GM19372 (cell line): Measurements from ENCODE around the gene POGLUT3.

Experiments used
- ATAC-seq: cut with Tn5 transposase; IDR thresholded peaks from one replicate; pipeline ENCODE4 v1.9.1; 2021; ENCODE audit warnings: mild to moderate bottlenecking, low read depth, moderate library complexity; ENCODE audit not compliant: unreplicated experiment

The POGLUT3 gene

DNA sequence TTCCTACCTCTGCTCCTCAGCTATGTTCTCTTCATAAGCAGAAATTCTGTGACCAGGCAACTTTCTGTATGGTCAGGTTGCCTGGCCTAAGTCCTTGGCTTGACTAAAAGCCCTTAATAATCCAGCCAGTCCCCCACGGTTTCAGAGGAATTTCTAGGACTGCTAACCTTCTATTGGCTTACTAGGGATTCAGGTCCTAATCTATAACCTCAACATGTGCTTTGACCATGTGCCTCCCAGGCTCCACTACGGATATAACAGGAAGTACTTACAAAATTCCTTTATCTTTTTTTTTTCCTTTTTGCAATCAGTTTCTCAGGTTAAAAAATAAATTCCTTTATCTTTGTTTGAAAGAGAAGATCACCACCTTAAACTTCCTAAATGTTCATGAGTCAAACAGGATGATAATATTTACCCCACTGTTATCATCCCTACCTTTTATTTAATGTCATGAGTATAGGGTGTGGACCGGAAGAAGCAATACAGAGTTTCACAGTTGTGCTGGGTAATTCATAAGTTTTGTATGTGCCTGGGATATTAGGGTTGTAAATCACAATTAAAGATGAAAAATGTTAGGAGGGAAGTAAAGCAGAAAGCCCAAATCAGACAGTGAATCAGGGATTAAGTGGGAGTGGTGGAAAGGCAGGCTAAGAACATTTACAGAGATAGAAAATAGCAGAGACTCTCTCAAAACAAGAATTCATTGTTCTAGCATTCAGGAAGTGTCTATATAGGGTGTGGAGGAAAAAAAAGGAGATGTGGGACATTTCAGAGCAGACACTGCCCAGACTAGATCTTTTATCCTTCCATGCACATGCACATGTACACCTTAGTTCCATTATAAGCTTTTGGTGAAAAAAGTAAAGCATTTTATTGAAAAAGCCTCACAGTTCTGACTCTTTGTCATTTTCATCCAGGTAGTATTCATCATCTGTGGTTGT, 10.7 kb upstream of the POGLUT3 start:
- ATAC-seq: no peak

DNA sequence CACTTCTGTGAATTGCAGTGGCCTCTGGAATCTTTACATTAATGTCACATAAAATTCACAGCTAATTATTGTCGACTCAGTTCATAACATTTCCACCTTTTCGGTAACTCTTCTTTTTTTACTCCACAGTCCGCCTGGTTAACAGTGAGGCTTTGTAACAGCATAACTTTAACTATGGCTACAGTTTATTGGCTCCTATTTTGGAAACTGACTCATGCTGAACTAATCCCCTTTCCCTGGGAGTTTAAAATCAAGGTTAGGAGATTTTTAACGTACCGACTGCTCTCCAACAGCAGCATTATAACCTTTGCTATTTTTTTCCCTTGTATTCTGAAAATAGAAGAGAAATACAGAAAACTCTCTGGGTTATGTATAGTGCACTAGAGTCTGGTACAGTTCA, 3.2 kb upstream of the POGLUT3 start:
- no peak for ATAC-seq

DNA sequence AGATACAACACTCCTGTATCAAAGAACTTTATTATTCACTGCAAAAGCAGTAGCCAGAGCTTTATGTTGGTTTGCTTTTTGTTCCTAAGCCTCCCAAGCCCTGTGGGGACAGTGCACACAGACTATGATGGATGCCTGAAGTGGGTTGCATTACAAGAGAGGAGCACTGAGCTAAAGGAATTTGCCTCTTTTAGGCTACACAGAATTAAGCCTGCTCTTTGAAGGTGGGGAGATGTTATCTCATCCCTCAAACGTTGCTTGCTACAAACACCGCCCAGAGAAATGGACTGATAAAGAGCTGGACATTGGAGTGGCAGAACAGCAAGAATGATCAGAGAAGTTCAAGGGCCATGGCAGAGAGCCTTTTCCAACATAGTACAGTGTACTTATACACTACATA, 2.5 kb upstream of the POGLUT3 start:
- no peak for ATAC-seq

DNA sequence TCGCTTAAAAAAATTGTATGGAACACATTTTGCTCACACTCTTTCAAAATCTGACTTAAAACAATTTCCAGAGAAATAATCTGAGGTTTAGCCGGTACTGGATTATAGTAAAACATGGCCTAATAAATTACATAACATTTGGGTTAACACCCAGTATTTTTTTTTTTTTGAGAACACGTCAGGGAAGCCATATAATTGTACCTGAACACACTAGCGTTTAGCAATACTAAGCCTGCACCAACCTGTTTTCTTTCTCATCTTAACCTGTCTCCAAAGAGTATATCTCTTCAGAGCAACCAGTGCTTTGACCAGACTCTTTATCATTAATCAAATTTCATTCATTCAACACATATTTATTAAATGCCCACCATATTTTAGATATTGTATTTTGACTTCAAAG, 2.0 kb upstream of the POGLUT3 start:
- ATAC-seq: no peak

DNA sequence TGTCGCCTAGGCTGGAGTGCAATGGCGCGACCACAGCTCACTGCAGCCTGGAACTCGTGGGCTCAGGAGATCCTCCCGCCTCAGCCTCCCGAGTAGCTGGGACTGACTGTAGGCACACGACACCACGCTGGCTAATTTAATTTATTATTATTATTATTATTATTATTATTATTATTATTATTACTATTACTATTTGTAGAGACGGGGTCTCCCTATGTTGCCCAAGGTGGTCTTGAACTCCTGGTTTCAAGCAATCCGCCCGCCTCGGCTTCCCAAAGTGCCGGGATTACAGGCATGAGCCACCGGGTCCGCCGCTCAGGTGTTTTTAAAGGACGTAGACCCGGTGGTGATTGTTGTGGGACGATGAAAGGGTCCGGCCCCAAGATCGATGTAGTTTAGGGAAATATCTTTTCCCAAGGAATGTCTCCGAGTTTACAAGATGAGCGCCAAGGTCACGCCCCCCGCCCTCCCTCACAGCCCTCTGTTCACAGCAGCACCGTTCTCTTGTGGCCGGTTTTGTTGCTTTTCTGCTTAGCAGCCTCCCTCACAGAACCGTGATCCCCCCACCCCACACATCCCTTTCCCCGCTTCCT, 728 bp upstream of the POGLUT3 start:
- no peak for ATAC-seq

DNA sequence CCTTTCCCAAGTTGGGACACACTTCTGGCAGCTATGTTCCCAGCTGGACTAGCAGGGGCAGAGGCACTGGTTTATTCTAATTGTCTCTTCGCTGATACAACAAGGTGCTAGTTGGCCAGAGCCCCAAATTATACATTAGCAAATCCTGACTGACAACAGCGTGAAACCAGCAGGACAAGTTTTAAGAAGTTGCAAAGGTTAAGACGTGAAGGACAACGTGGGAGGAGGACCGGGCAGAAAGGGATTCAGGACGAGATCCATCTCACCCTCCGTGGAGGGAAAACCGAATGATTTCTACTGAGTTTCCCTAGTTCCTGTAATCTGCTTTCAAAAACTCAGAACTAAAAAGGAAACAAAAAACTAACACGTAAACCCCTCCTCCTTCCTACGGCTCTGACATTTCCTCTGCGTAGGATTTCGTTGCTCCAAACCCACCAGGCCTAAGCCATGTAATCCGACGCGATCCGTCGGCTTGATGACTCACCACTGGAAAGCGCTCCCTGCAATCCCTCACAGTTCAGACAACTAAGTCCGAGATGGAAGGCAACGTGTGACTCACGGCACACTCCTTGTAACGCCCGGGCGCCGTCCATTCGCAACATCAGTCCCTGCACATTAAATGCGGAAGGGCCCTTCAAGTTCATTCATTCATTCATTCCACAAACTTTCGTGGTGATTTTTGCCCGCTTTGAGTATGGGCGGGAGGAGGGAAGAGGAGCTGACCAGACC, 703 bp downstream of the POGLUT3 start:
- peak; percentile 40 for ATAC-seq

DNA sequence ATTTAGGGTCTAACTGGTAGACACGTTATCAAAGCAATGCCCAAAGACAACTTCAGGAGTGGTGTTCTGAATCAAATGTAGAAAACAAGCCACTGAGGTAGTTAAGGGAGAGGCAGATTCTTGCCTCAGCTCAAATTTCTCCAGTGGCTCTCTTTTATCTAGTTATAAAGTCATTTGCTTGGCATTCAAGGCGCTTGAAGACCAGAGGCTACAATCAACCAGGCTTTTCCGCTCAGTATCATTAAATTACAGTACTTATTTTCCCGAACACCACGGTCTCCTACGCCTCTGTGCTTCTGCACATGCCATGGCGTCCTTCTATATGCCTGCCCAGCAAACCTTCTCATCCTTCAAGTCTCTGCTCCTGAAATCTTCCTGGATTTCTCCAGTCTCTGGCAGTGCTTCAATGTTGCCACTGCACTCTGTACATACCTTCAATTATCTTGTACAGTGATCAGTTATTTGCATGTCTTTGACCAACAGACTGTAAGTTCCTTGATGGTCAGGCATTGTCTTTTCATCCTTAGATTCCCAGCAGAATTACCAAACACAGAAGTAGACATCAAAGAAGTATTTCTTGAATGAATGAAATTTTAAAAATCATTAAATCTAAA, 1.4 kb downstream of the POGLUT3 start:
- ATAC-seq: no peak

DNA sequence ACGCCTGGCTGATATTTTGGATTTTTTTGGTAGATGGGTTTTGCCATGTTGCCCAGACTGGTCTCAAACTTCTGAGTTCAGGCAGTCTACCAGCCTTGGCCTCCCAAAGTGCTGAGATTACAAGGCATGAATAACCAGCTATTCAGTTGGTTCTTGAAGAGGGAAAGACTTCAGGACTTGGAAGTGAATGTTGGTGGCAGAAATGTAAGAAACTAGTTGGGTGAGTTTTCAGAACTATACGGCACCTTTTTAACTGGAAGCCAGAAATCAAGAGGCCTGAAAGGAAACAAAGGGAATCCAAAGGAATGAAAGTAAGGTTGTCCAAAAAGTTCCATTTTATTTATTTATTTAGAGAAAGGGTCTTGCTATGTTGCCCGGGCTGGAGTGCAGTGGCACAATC, 2.9 kb downstream of the POGLUT3 start:
- no peak for ATAC-seq

DNA sequence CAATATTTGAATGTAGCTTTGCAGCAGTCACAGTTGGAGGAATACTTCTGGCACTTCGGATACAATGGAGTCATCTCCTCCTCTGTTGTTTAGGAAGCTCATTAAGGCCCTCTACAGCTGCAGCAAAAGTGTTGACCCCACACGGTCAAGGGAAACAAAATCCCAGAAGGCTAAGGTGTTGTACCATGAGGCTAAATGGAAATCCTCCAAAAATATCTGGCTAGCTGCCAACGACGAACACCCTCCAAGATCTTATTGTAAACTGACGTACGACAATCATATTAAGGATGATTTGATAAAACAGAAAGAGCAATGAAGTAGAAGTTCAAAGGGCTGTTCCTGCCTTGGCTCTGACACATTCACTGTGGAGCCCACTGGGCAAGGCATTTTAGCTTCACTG, 4.0 kb downstream of the POGLUT3 start:
- ATAC-seq: no peak

DNA sequence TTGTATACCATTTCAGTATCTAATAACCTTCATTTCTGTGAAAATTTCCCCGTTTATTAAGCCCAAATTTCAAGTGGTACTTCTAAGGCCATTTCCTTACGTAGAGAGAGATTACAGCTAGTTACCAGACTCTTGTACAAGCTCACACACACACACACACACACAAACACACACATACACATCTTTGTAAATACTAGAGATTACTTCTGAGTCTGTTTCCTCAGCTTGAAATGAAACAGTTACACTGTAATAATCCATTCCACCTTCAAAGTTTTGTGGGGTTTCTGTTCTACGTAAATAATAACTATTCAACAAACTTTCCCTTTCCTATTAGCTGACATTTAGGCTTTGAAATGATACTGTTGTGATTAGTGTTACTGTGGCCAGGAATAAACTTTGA, 6.2 kb downstream of the POGLUT3 start:
- ATAC-seq: no peak

DNA sequence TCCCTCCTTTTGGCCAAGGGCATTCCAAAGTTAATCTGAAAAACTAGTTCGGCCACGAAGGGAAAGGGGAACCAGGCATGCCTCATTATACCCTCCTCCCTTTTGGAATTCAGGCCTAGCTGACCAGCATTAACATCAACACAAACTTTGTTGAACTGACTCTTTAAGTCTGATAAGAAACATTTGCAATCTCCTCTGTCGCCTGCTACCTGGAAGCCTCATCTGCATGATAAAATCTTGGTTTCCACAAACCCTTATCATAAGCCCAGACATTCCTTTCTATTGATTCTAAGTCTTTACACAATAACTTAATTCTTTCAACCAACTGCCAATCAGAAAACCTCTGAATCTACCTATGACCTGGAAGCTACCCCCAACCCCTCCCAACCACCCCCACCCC, 11.4 kb downstream of the POGLUT3 start:
- ATAC-seq: no peak

DNA sequence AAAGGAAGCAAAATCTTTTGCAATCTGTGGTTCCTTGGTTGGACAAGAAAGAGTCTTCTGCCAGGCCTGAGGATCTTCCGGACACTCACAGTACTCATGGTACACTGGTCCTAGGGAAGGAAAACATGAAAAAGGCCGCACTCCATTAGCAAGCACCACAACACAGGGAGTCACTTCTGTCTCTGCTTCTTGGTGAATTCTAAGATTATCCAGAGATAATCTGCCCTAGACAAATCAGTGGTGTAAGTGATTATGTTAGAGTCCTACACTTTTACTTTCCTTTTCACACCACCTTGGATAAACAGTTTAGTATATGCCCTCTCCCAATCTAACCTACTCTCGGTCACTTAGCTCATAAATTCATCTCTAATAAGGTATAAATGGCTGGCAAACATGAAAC, 11.9 kb downstream of the POGLUT3 start:
- no peak for ATAC-seq

DNA sequence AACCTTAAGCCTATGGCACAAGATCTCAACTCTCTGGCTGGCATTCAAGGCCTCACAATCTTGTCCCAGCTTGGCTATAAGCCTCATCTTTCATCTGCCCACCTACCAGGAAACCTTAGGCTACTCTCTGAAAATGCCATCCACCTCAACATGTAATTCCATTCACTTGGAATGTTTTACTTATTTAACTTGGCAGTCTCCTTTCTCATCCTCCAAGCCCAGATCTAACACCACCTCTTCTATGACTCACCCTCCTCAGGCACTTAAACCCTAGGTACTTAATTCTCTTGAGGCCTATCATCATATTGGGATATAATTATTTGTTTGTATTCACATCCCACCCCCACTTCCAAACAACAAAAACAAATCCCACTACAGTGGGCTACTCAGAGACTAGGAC, 15.0 kb downstream of the POGLUT3 start:
- no peak for ATAC-seq

DNA sequence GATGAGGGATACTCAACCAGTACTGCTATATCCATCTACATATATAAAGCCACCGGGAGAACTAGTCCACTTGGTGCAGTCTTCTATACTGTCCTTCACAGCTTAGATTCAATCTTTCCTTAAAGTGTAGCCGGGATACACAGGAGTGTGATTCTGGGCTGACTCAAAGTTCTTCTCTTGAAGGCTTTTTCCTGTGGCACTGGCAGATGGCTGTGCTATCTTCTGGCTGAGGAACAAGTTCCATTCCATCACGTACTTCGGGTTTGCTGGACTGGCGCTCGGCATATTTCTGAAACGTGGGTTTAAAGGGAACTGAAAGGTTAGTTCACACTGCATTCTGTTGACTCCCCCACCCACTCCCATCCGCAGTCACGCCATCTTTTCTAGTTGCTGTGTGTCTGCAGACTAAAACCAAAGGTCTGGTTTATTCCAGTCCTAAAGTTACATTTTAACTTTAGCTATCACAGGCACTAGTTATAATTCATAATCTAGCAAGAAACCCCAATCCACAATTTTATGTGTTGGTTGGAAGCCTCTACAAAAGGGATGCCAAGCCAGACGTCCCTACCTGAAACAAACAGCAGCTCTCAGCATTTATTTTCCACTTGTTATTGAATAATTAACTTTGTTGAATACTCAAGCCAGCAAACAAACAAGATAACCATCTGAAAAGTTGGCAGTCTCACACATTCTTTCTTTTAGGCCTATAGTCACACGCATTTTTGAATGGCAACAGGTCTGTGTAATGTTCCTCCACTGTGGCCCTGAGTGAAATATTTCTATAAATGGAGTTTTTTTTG, 23.3 kb downstream of the POGLUT3 start:
- no peak for ATAC-seq

DNA sequence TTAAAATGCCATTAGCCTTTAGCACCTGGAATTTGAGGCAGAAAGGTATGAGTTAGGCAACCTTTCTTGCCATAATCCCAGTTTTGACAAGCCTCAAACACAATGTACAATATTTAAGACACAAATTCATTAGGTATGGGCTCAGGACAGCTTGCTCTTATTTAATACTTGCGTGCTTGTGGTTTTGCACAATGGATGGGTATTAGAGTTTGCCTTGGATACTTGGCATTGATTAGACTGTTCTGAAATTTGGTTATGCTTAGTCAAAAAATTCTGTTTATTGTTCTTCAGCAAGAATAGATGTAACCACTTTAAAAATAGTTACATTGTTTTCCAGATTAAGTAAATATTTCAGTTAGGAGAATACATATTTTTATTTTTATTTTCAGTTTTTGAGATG, 25.5 kb downstream of the POGLUT3 start:
- no peak for ATAC-seq

DNA sequence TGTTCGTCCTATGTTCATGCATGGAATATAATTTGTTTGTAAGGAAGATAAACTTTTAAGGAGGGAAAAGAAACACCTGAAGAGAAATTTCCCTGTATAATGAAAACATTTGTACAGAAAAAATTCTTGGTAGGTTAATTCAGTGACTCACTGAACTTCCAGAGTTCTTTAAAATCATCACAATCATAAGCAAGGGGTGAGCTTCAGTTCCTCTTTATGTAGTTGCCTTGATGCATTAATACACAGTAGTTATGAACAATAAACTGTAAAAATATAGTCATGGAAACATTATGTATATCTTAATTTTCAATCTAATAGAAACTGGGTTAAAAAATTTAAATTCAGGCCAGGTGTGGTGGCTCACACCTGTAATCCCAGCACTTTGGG, 29.7 kb downstream of the POGLUT3 start:
- no peak for ATAC-seq

DNA sequence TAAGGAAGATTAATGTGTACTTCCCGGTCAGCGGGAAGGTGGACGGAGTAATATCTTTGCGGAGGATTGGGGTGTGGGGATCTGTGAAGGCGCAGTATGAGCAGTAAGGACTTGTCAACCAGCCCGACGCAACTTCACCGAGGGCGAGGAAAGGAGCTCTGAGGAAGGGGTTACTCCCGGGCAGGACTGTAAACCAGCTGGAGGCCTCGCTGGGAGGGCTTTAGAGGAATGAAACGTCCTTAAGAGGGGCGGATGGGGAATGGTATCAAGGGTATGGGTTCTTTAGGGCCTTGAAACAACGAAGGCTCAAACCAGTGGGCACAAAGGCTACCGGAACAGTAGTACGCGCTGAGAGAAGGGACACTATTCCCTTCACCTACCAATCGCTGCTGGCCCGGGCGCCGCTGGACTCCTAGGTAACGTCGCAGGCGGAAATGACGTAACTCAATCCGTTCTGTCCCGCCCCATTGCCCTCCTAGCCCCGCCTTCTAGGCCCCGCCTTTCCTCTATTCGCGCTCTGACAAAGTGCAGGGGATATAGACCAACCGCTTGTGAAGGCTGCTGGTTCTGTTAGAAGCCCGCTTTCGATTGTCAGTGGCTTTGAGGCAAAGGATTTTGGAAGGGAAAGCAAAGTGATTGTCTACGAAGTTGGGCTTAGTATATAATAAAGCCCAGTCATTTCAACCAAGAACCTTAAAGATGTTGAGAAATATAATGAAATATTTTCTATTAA, 30.9 kb downstream of the POGLUT3 start, which contains the start of gene C11orf65:
TSS of gene C11orf65 (minus strand) at position 439 of the 733 bp plus-strand sequence. CDS start 5,970 bp downstream, outside the sequence.
- peak; percentile 99 for ATAC-seq

DNA sequence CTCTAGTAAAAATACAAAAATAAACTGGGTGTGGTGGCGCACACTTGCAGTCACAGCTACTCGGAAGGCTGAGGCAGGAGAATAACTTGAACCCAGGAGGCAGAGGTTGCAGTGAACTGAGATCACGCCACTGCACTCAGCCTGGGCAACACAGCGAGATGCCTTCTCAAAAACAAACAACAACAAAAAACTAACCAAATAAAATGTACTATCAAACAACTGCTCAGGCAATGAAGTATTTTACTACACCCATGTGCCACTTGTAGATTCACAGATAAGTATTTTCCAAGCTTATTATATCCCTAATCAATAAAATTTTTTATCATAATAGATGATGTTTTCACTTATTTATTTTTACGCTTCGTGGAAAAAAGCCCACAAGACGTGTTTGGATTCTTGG, 31.8 kb downstream of the POGLUT3 start:
- ATAC-seq: no peak

DNA sequence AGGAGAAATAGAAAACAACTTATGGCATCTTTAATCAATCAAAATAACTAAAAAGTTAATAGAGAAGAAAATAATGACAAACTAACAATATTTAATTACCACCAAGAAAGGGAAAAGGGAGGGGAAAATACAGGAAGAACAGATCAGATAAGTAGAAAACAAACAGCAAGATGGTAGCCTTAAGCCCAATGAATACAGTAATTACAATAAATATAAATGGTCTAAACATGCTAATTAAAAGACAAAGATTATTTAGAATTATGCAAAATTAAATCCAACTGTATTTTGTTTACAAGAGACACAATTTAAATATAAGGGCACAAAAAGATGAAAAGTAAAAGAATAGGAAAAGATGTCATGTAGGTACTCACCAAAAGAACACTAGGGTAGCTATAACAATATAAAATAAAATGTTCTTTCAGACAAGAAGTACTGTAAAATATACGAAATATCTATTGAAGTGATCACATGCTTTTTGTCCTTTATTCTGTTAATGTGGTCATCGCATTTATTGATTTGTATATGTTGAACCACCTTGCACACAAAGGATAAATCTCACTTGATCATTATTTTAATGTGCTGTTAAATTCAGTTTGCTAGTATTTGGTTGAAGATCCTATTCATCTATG, 44.9 kb downstream of the POGLUT3 start:
- no peak for ATAC-seq
